Activated T-cell treated with anti-CD3 and anti-CD28 coated beads, Interleukin-2, amount 50 U/mL, for 24 hours (primary cell): ENCODE measurements around the gene NKPD1.
A peak's percentile ranks its signal among the peaks of the same experiment; 100 is the strongest.
"Not testable (repeated sequence)": the region's sequence is repeated elsewhere in the genome, so short reads cannot be mapped to it uniquely, and the experiment has no call there.

Experiments used
- DNase-seq: peaks from one replicate; pipeline ENCODE4 v3.0.0-alpha.2; 2020
- H3K27ac Mint-ChIP-seq: 2 replicates; pipeline ENCODE4 v1.8.0; 2020; ENCODE audit warnings: mild to moderate bottlenecking, mixed read lengths
- H3K27me3 Mint-ChIP-seq: 2 replicates; pipeline ENCODE4 v1.8.0; 2020; ENCODE audit warnings: mixed read lengths
- H3K36me3 Mint-ChIP-seq: 2 replicates; pipeline ENCODE4 v1.8.0; 2020; ENCODE audit warnings: low read depth, mixed read lengths
- H3K4me1 Mint-ChIP-seq: 2 replicates; pipeline ENCODE4 v1.8.0; 2020; ENCODE audit warnings: low read depth, mixed read lengths
- H3K4me3 Mint-ChIP-seq: 2 replicates; pipeline ENCODE4 v1.8.0; 2020; ENCODE audit warnings: mild to moderate bottlenecking, moderate library complexity, mixed read lengths
- H3K9me3 Mint-ChIP-seq: 2 replicates; pipeline ENCODE4 v1.8.0; 2020; ENCODE audit warnings: mixed read lengths

NKPD1 gene

DNA sequence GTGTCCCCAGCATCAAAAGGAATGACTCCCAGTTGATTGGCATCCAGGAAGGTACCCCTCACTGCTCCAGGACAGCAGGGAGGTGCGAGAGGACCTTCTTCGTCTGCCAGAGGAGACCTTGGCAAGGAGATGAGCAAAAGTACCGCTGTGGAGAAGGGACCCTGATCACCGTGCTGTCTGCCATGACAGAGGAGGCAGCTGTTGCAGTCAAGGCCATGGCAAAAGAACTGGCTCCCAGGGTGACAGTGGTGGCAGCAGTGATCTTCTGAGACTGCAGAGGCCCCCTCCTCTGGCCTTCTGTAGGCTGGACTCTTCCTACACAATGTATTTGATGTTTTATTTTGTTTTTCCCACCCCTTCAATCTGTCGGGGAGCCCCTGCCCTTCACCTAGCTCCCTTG is 32.0 kb downstream of the NKPD1 start:
- no peak for DNase-seq
- Mint-ChIP-seq H3K27ac (no peak overlapping the region), H3K36me3 (no peaks in the 10 kb centered on the region), H3K4me3 (no peak overlapping the region), H3K9me3 (no peaks in the 10 kb centered on the region), H3K4me1 (peaks cover 30% of the 10 kb centered on the region), H3K27me3 (no peaks in the 10 kb centered on the region)

- Mint-ChIP-seq H3K27me3 (no peaks in the 10 kb centered on the region), H3K27ac (peak overlapping the region; percentile 44), H3K4me1 (peaks cover 30% of the 10 kb centered on the region), H3K4me3 (no peak overlapping the region), H3K9me3 (no peaks in the 10 kb centered on the region), H3K36me3 (no peaks in the 10 kb centered on the region)
- DNase-seq: no peak
Observed at GRCh38 chr19:45128146-45128545, 32.6 kb downstream of the NKPD1 start.

- Mint-ChIP-seq H3K27ac (no peak overlapping the region), H3K27me3 (no peaks in the 10 kb centered on the region), H3K9me3 (no peaks in the 10 kb centered on the region), H3K36me3 (no peaks in the 10 kb centered on the region), H3K4me3 (no peak overlapping the region), H3K4me1 (peaks cover 37% of the 10 kb centered on the region)
- no peak for DNase-seq
Observed at GRCh38 chr19:45126654-45127053, 34.1 kb downstream of the NKPD1 start.

- Mint-ChIP-seq H3K4me1 (peaks cover 39% of the 10 kb centered on the region), H3K27ac (peak overlapping the region; percentile 44), H3K27me3 (no peaks in the 10 kb centered on the region), H3K36me3 (no peaks in the 10 kb centered on the region), H3K9me3 (no peaks in the 10 kb centered on the region), H3K4me3 (no peak overlapping the region)
- peak; percentile 81 for DNase-seq
Observed at GRCh38 chr19:45125975-45126493, 34.7 kb downstream of the NKPD1 start.

GRCh38 chr19:45125360-45125759 is 35.4 kb downstream of the NKPD1 start:
- no peaks in the 10 kb centered on the region for H3K9me3 Mint-ChIP-seq
- no peak for DNase-seq
- H3K27me3 Mint-ChIP-seq: no peaks in the 10 kb centered on the region
- H3K36me3 Mint-ChIP-seq: no peaks in the 10 kb centered on the region
- H3K27ac Mint-ChIP-seq: no peak overlapping the region
- no peak overlapping the region for H3K4me3 Mint-ChIP-seq
- H3K4me1 Mint-ChIP-seq: peaks cover 37% of the 10 kb centered on the region

- H3K27me3 Mint-ChIP-seq: no peaks in the 10 kb centered on the region
- H3K36me3 Mint-ChIP-seq: peaks cover 2% of the 10 kb centered on the region
- no peak for DNase-seq
- no peak overlapping the region for H3K4me3 Mint-ChIP-seq
- peaks cover 43% of the 10 kb centered on the region for H3K4me1 Mint-ChIP-seq
- no peaks in the 10 kb centered on the region for H3K9me3 Mint-ChIP-seq
- no peak overlapping the region for H3K27ac Mint-ChIP-seq
Observed at GRCh38 chr19:45124021-45124420, 36.8 kb downstream of the NKPD1 start.

- Mint-ChIP-seq H3K4me3 (no peak overlapping the region), H3K9me3 (no peaks in the 10 kb centered on the region), H3K4me1 (peaks cover 48% of the 10 kb centered on the region), H3K36me3 (peaks cover 2% of the 10 kb centered on the region), H3K27me3 (no peaks in the 10 kb centered on the region), H3K27ac (no peak overlapping the region)
- no peak for DNase-seq
Observed at GRCh38 chr19:45123440-45123850, 37.3 kb downstream of the NKPD1 start.

GRCh38 chr19:45122832-45123231 is 38.0 kb downstream of the NKPD1 start:
- Mint-ChIP-seq H3K27me3 (no peaks in the 10 kb centered on the region), H3K4me1 (peaks cover 55% of the 10 kb centered on the region), H3K4me3 (no peak overlapping the region), H3K36me3 (peaks cover 2% of the 10 kb centered on the region), H3K9me3 (no peaks in the 10 kb centered on the region), H3K27ac (no peak overlapping the region)
- DNase-seq: no peak

DNA sequence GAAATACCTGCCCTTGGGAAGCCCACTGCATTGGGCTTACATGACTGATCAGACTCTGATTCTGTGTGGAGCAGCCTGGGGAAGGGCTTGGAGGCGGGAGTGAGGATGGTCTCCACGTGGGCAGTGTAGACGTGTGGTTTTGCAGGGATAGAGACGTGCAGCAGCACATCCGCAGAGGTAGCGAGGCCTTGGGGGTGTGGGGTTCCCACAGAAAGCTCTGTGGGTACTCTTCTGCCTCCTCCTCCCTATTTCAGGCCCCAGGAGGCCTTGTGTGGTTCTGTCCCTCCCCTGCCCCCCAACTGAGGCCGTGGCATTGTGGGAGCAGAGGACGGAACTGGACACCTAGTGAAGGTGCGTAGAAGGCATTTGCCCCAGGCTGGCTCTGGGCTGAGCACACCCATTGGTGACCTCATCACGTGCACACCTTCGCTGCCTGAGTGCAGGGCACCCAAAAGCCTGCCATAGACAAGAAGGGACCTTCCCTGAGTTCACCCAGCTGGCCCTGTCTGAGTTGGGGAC is 38.9 kb downstream of the NKPD1 start:
- Mint-ChIP-seq H3K9me3 (no peaks in the 10 kb centered on the region), H3K4me3 (no peak overlapping the region), H3K27me3 (no peaks in the 10 kb centered on the region), H3K4me1 (peaks cover 61% of the 10 kb centered on the region), H3K27ac (peak overlapping the region; percentile 78), H3K36me3 (peaks cover 2% of the 10 kb centered on the region)
- no peak for DNase-seq

DNA sequence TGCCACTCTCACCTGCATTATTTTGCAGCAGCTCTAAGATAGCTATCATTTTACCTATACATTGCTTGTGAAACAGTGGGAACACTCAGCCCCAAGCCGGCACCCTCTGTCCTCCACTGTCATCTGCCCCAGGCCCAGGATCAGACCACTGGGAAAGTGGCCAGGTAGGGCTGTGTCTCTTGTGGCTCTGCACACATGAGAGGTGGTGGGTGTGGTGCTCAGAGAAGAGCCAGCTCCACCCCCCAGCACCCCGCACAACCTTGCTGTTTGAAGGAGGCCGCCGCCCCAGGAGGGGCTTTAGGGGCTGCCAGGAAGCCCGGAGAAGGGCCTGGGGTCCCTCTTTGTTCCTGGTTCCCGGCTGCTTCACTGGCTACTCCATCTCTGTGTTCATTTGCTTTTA is 41.2 kb downstream of the NKPD1 start:
- no peak for DNase-seq
- Mint-ChIP-seq H3K36me3 (peaks cover 2% of the 10 kb centered on the region), H3K27me3 (no peaks in the 10 kb centered on the region), H3K4me1 (peaks cover 71% of the 10 kb centered on the region), H3K27ac (no peak overlapping the region), H3K9me3 (no peaks in the 10 kb centered on the region), H3K4me3 (no peak overlapping the region)

DNA sequence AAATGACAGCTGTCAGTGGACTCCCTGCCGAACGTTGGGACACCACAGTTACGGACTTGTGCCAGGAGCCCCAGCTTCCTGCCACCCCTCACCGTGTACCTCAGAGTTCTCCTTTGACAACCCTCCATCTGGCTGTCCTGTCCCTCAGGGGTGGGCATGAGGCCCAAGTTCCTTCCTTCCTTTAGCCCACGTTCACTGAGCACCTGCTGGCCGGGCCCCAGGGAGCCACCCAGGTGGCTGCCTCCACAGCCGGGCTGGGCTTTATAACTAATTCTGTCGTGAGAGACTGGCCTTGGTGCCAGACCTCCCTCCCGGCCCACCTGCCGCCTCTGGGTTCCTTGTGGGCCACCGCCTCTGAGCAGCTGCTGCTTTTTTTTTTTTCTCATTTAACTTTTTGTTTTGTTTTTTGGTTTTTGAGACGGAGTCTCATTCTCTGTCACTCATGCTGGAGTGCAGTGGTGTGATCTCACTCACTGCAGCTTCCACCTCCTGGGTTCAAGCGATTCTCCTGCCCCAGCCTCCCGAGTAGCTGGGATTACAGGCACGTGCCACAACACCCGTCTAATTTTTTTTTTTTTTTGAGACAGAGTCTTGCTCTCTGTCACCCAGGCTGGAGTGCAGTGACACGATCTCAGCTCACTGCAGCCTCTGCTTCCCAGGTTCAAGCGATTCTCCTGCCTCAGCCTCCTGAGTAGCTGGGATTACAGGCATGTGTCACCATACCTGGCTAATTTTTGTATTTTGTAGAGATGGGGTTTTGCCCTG is 42.0 kb downstream of the NKPD1 start:
- not testable (repeated sequence) for DNase-seq

GRCh38 chr19:45118106-45118505 is 42.7 kb downstream of the NKPD1 start:
- H3K4me1 Mint-ChIP-seq: peaks cover 74% of the 10 kb centered on the region
- no peak overlapping the region for H3K4me3 Mint-ChIP-seq
- H3K27ac Mint-ChIP-seq: no peak overlapping the region
- peaks cover 4% of the 10 kb centered on the region for H3K36me3 Mint-ChIP-seq
- H3K27me3 Mint-ChIP-seq: no peaks in the 10 kb centered on the region
- H3K9me3 Mint-ChIP-seq: no peaks in the 10 kb centered on the region
- DNase-seq: no peak

More for the DNA sequence above, 42.0 kb downstream of the NKPD1 start:
- H3K36me3 Mint-ChIP-seq, H3K4me3 Mint-ChIP-seq, H3K9me3 Mint-ChIP-seq, H3K27me3 Mint-ChIP-seq: not testable (repeated sequence)
- Mint-ChIP-seq H3K4me1 (peaks cover 74% of the 10 kb centered on the region), H3K27ac (peak overlapping the region; percentile 50)

- peak overlapping the region; percentile 67 for H3K27ac Mint-ChIP-seq
- peaks cover 74% of the 10 kb centered on the region for H3K4me1 Mint-ChIP-seq
- DNase-seq: no peak
- H3K4me3 Mint-ChIP-seq: no peak overlapping the region
- peaks cover 4% of the 10 kb centered on the region for H3K36me3 Mint-ChIP-seq
- no peaks in the 10 kb centered on the region for H3K27me3 Mint-ChIP-seq
- no peaks in the 10 kb centered on the region for H3K9me3 Mint-ChIP-seq
Observed at GRCh38 chr19:45117671-45118070, 43.1 kb downstream of the NKPD1 start.

DNA sequence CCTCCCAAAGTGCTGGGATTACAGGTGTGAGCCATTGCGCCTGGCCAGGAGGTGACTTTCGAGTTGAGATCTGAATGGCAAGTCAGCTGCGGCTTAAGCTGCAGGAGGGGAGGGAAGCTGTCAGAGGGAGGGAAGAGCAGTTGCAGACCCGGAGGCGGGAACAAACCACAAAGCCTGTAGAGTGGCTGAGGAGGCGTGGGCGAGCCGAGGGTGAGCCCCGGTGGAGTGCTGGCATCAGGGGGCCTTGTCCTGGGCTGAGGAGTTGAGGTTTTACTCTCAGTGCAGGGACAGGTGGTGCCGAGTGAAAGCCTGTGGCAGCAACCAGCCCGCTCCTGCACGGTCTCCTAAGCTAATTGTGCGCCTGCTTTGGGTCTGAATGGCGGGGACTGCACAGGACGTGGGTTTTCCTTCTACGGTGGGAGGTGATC is 43.6 kb downstream of the NKPD1 start:
- Mint-ChIP-seq H3K4me1 (peaks cover 71% of the 10 kb centered on the region), H3K27ac (peak overlapping the region; percentile 67), H3K27me3 (no peaks in the 10 kb centered on the region), H3K4me3 (peak overlapping the region; percentile 36), H3K36me3 (peaks cover 4% of the 10 kb centered on the region), H3K9me3 (no peaks in the 10 kb centered on the region)
- peak; percentile 74 for DNase-seq
